ENCODE measurements around the gene DAPP1.

The DAPP1 gene

GRCh38 chr4:99893029-99893428 is 76.4 kb downstream of the DAPP1 start:
- no peak for TF ChIP-seq CTCF (IDR thresholded peaks at IDR 0.05)

GRCh38 chr4:99893839-99894160 is 77.2 kb downstream of the DAPP1 start:
- no peak for TF ChIP-seq CTCF (IDR thresholded peaks at IDR 0.05)

- no peak for TF ChIP-seq CTCF (IDR thresholded peaks at IDR 0.05)
These were observed 77.8 kb downstream of the DAPP1 start, which contains the start of gene LAMTOR3 for GRCh38 chr4:99894161-99894997. Gene LAMTOR3 (minus strand): TSS chr4:99894427. CDS start chr4:99893963, 464 bp downstream.

GRCh38 chr4:99894998-99895397 is 78.4 kb downstream of the DAPP1 start:
- TF ChIP-seq CTCF (IDR thresholded peaks at IDR 0.05), result no peak

- TF ChIP-seq CTCF (IDR thresholded peaks at IDR 0.05), result no peak
These were observed 98.8 kb downstream of the DAPP1 start for GRCh38 chr4:99915449-99915848.

GRCh38 chr4:99917575-99917974 is 100.9 kb downstream of the DAPP1 start:
- TF ChIP-seq CTCF (IDR thresholded peaks at IDR 0.05), result no peak

- no peak for TF ChIP-seq CTCF (IDR thresholded peaks at IDR 0.05)
These were observed 102.0 kb downstream of the DAPP1 start for GRCh38 chr4:99918656-99919055.

All from LNCAP (cell line).